ENCODE results near the gene ASCC2. TPM values are rescaled to one million over a fixed set of nuclear protein-coding genes. Genes with fewer than 3 reads are reported as not detected.
A peak's percentile ranks its signal among the peaks of the same experiment; 100 is the strongest.

ASCC2 gene
- total and polyA plus RNA-seq, 2 donors (not counting 3 experiments of a cell fraction or from before 2014, with no cell fraction given) = 43.6 to 60.7 TPM

GRCh38 chr22:29821291-29822016 lies 16.6 kb downstream of the ASCC2 start:
- TF ChIP-seq FOS (IDR thresholded peaks at IDR 0.05; ENCODE audit: borderline replicate concordance, insufficient read depth, low read length) (peak; percentile 69), JUN (IDR thresholded peaks at IDR 0.05; ENCODE audit: borderline replicate concordance, insufficient read depth, insufficient read length, low read depth) (peak; percentile 62), EZH2 (IDR thresholded peaks at IDR 0.05; ENCODE audit: borderline replicate concordance, low read depth, low read length, severe bottlenecking) (no peak), MAX (IDR thresholded peaks at IDR 0.05; ENCODE audit: insufficient read depth, insufficient read length) (no peak), GATA2 (IDR thresholded peaks at IDR 0.05; ENCODE audit: insufficient read depth, insufficient read length, low read depth, low read length) (peak; percentile 84), POLR2AphosphoS5 (IDR thresholded peaks at IDR 0.05; ENCODE audit: insufficient read depth, low read depth, low read length) (peak; percentile 59), MYC (IDR thresholded peaks at IDR 0.05; ENCODE audit: low read depth, low read length) (no peak), POLR2A (IDR thresholded peaks at IDR 0.05; ENCODE audit: low read depth, low read length) (no peak)
- TF ChIP-seq, protein P1, sequence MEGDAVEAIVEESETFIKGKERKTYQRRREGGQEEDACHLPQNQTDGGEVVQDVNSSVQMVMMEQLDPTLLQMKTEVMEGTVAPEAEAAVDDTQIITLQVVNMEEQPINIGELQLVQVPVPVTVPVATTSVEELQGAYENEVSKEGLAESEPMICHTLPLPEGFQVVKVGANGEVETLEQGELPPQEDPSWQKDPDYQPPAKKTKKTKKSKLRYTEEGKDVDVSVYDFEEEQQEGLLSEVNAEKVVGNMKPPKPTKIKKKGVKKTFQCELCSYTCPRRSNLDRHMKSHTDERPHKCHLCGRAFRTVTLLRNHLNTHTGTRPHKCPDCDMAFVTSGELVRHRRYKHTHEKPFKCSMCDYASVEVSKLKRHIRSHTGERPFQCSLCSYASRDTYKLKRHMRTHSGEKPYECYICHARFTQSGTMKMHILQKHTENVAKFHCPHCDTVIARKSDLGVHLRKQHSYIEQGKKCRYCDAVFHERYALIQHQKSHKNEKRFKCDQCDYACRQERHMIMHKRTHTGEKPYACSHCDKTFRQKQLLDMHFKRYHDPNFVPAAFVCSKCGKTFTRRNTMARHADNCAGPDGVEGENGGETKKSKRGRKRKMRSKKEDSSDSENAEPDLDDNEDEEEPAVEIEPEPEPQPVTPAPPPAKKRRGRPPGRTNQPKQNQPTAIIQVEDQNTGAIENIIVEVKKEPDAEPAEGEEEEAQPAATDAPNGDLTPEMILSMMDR (IDR thresholded peaks at IDR 0.05; ENCODE audit: extremely low read depth in 1 of 2, insufficient read depth in 1 of 2, low read depth in 1 of 2, low read length in 2 of 2) = no peak
- Histone ChIP-seq H3K27ac (ENCODE audit: insufficient read depth, low read depth, low read length) (peak overlapping the region; percentile 51), H3K9me1 (replicated peaks; ENCODE audit: control insufficient read depth, extremely low read depth, insufficient read depth, low read length) (no peaks in the 10 kb centered on the region), H3K4me3 (replicated peaks in 1 of 3; ENCODE audit: insufficient read depth in 1 of 3, low read depth in 1 of 3, low read length in 3 of 3) (no peak overlapping the region), H3K27me3 (ENCODE audit: control insufficient read depth in 2 of 2, insufficient read depth in 2 of 2, low read length in 2 of 2) (no peaks in the 10 kb centered on the region), H3K79me2 (ENCODE audit: control insufficient read depth, insufficient read depth, low read length) (no peaks in the 10 kb centered on the region), H3K9me3 (replicated peaks; ENCODE audit: control insufficient read depth, insufficient read depth, low read length) (no peaks in the 10 kb centered on the region), H3K4me2 (ENCODE audit: insufficient read depth, low read length) (no peak overlapping the region), H2AFZ (ENCODE audit: low read depth, low read length) (no peak overlapping the region), H4K20me1 (replicated peaks; ENCODE audit: control insufficient read depth, extremely low read depth, insufficient read depth, low read length) (no peaks in the 10 kb centered on the region), H3K36me3 (ENCODE audit: control insufficient read depth in 2 of 2, extremely low read depth in 1 of 2, insufficient read depth in 2 of 2, low read length in 2 of 2) (peaks cover 9 to 12% of the 10 kb centered on the region in 2 experiments), H3K9ac (replicated peaks; ENCODE audit: extremely low read depth, insufficient read depth, low read length) (no peak overlapping the region), H3K4me1 (ENCODE audit: control insufficient read depth, extremely low read depth, insufficient read depth, low read length) (peaks cover 20% of the 10 kb centered on the region)
- no TSS peak for BruUV-seq (replicated peaks)
- ChIA-PET POLR2A (no interaction called here), CTCF (interaction anchor here (0.8 to 1.5 kb wide), 6 partner anchors 22 to 268 kb away, joined by 3 to 8 read pairs (median 4); no protein-coding TSS in a partner anchor)
- dilution Hi-C loops (cut with MboI; ENCODE audit: extremely low pct_ligation_motif_present, low sequenced_read_pairs) (no loop called here), intact Hi-C loops (cut with micrococcal nuclease) (loop anchor here (1.0 kb wide), 1 partner anchor 184 kb away; no protein-coding TSS in a partner anchor)
- FAIRE-seq = peak; percentile 97
- peak; percentile 84 for DNase-seq (ENCODE audit: low read depth, low spot score)

All from endothelial cell of umbilical vein (primary cell).